ENCODE results near the gene VOPP1. TPM values are rescaled to one million over a fixed set of nuclear protein-coding genes. Genes with fewer than 3 reads are reported as not detected.

VOPP1 gene
- total RNA-seq, 1 experiment from 2014 or later, result 30.3 TPM

- Histone ChIP-seq H3K27me3 (ENCODE audit: insufficient read depth, low read length) (no peaks in the 10 kb centered on the region), H3K36me3 (ENCODE audit: control insufficient read depth in 1 of 2, insufficient read depth in 2 of 2, low read length in 2 of 2) (no peaks in the 10 kb centered on the region), H3K9me2 (ENCODE audit: insufficient read depth) (no peaks in the 10 kb centered on the region), H3K9me3 (ENCODE audit: control insufficient read depth in 1 of 2, insufficient read depth in 1 of 2, low read depth in 1 of 2, low read length in 2 of 2) (no peaks in the 10 kb centered on the region), H3K4me2 (ENCODE audit: low read length) (no peak overlapping the region), H3K4me3 (replicated peaks in 1 of 2; ENCODE audit: low read depth in 1 of 2, low read length in 2 of 2) (no peak overlapping the region), H3K9ac (ENCODE audit: low read length) (no peak overlapping the region), H3K79me2 (ENCODE audit: insufficient read depth, low read length) (no peaks in the 10 kb centered on the region; the same call in 1 of the 2 replicates), H3K4me1 (ENCODE audit: control insufficient read depth in 1 of 2, insufficient read depth in 2 of 2, low read length in 2 of 2) (no peaks in the 10 kb centered on the region), H2AFZ (ENCODE audit: low read depth, low read length, poor library complexity, severe bottlenecking) (no peak overlapping the region), H3K27ac (ENCODE audit: low read depth, low read length) (no peak overlapping the region), H4K20me1 (ENCODE audit: insufficient read depth) (no peaks in the 10 kb centered on the region)
- DNase-seq (ENCODE audit: low read depth, low spot score) (no peak), ATAC-seq (no peak)
- RAD21 ChIA-PET (ENCODE audit: low non-redundant PET in 1 of 2, low total read pairs in 2 of 2, uncharacterized antibody in 2 of 2, unreplicated experiment in 2 of 2), result no interaction called here
- CTCF ChIA-PET, result no interaction called here
- intact Hi-C loops (cut with micrococcal nuclease), result no loop called here
- TF ChIP-seq MAX (IDR thresholded peaks at IDR 0.05) (no peak), CTCF (IDR thresholded peaks at IDR 0.05 in 2 of 3, conservative IDR thresholded peaks at IDR 0.05 in 1 of 3; ENCODE audit: borderline replicate concordance in 1 of 3, insufficient read depth in 1 of 3, low read depth in 2 of 3, low read length in 2 of 3) (no peak), YY1 (IDR thresholded peaks at IDR 0.05; ENCODE audit: extremely low read depth, insufficient replicate concordance, low read depth, low read length) (no peak), EZH2 (IDR thresholded peaks at IDR 0.05) (no peak), ZBTB33 (IDR thresholded peaks at IDR 0.05; ENCODE audit: extremely low read depth, insufficient replicate concordance, low read length) (no peak), POLR2AphosphoS5 (IDR thresholded peaks at IDR 0.05; ENCODE audit: low read depth, low read length) (no peak), TCF7L2 (IDR thresholded peaks at IDR 0.05; ENCODE audit: borderline replicate concordance, extremely low read depth, insufficient read depth, insufficient read length) (no peak), EZH2phosphoT487 (IDR thresholded peaks at IDR 0.05; ENCODE audit: borderline replicate concordance) (no peak), FOSL1 (IDR thresholded peaks at IDR 0.05; ENCODE audit: low read depth) (no peak)
- BruUV-seq (replicated peaks), result no TSS peak
- POLR2A ChIA-PET, result no interaction called here
Observed at GRCh38 chr7:55526770-55527169, 45.5 kb downstream of the VOPP1 start.

Measured in HCT116 (cell line).